Measurements from ENCODE around the gene MBP.

DNA sequence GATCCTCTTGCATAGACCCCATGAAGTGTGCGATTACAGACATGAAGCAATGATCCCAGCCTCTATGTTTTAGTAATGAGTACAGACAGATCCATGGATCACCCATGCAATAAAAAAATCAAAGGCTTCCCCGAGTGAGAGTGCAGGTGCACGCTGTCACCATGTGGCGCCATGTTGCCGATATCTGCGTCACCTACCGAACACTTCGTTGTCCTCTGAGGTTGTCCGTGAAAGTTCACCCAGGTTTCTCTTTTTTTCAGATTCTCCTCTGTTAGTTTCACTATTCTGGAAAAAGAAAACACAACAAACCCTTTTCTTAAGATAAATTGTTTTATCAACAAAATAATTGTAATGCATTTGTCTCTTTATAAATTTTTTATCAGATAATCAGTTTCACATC is 66.5 kb downstream of the MBP start:
- TF ChIP-seq POLR2A (IDR thresholded peaks at IDR 0.05; ENCODE audit: low read depth, low read length) = no peak
- no peak for TF ChIP-seq POLR2AphosphoS5 (IDR thresholded peaks at IDR 0.05; ENCODE audit: low read depth, low read length)
- no peak for TF ChIP-seq TAF1 (IDR thresholded peaks at IDR 0.05; ENCODE audit: borderline replicate concordance, low read depth, low read length)

Measured in GM12892 (cell line).